OCI-LY3 (cell line): ENCODE data around the gene CMA1.
"Not testable (repeated sequence)": the region's sequence is repeated elsewhere in the genome, so short reads cannot be mapped to it uniquely, and the experiment has no call there.

Experiments used
- H2AFZ ChIP-seq: fragments of 200-600, 300-600 bp; shearing (Covaris generic); 2 replicates; pipeline ENCODE4 v1.6.0; 2014; ENCODE audit warnings: antibody characterized with exemption, low read depth, low read length
- H3K27ac ChIP-seq: fragments of 200-600, 300-600 bp; sonication (generic); 2 replicates; pipeline ENCODE4 v1.5.1; 2014; ENCODE audit warnings: mild to moderate bottlenecking, low read length, moderate library complexity, mixed read lengths
- H3K27me3 ChIP-seq: fragments of 200-600, 300-600 bp; sonication (generic); 2 replicates; pipeline ENCODE4 v1.6.1; 2014; ENCODE audit warnings: low read depth, low read length, mixed read lengths
- H3K36me3 ChIP-seq: fragments of 200-600, 300-600 bp; sonication (generic); replicated peaks from 2 replicates; pipeline ENCODE3; 2014; ENCODE audit warnings: low read depth, low read length, mixed read lengths
- H3K4me1 ChIP-seq: fragments of 300-600, 200-600 bp; sonication (generic); 2 replicates; pipeline ENCODE4 v1.6.1; 2014; ENCODE audit warnings: low read length, mixed read lengths
- H3K4me2 ChIP-seq: fragments of 200-600, 300-600 bp; sonication (generic); 2 replicates; pipeline ENCODE4 v1.6.1; 2014; ENCODE audit warnings: low read length, mixed read lengths
- H3K4me3 ChIP-seq: fragments of 300-600, 200-600 bp; sonication (generic); 2 replicates; pipeline ENCODE4 v1.5.1; 2014; ENCODE audit warnings: antibody characterized with exemption, mild to moderate bottlenecking, low read length, moderate library complexity
- H3K79me2 ChIP-seq: fragments of 300-600, 200-600 bp; shearing (Covaris generic); 2 replicates; pipeline ENCODE4 v1.6.1; 2014; ENCODE audit warnings: mild to moderate bottlenecking, low read length, mixed read lengths
- H3K9ac ChIP-seq: fragments of 300-600, 200-600 bp; shearing (Covaris generic); 2 replicates; pipeline ENCODE4 v1.6.0; 2014; ENCODE audit warnings: mild to moderate bottlenecking, low read length, moderate library complexity
- H3K9me3 ChIP-seq: fragments of 200-600, 300-600 bp; shearing (Covaris generic); 2 replicates; pipeline ENCODE4 v1.6.1; 2014; ENCODE audit warnings: low read length, mixed read lengths; ENCODE audit not compliant: insufficient read depth
- H4K20me1 ChIP-seq: fragments of 200-600, 300-600 bp; sonication (generic); 2 replicates; pipeline ENCODE4 v1.6.1; 2016; ENCODE audit warnings: low read length, mixed read lengths; ENCODE audit not compliant: insufficient read depth
- CTCF ChIP-seq: fragments of 200-600, 300-600 bp; sonication (generic); IDR thresholded peaks from 2 replicates; pipeline ENCODE4 v1.5.1; 2014; ENCODE audit warnings: antibody characterized with exemption, low read length, low read depth
- EZH2phosphoT487 ChIP-seq: fragments of 200-600 bp; shearing (Covaris generic); IDR thresholded peaks from 2 replicates; pipeline ENCODE4 v1.6.1; 2018; ENCODE audit warnings: antibody characterized with exemption, mixed run types, low read depth

CMA1 gene

GRCh38 chr14:24483604-24484252 is 24.3 kb downstream of the CMA1 start:
- Histone ChIP-seq H3K36me3 (no peaks in the 10 kb centered on the region), H2AFZ (no peak overlapping the region), H3K27me3 (no peaks in the 10 kb centered on the region), H3K4me2 (no peak overlapping the region), H3K27ac (no peak overlapping the region), H3K79me2 (no peaks in the 10 kb centered on the region), H3K9me3 (no peaks in the 10 kb centered on the region), H3K9ac (no peak overlapping the region), H4K20me1 (no peaks in the 10 kb centered on the region), H3K4me1 (peaks cover 5% of the 10 kb centered on the region; the same call in 1 of the 2 replicates), H3K4me3 (no peak overlapping the region)
- TF ChIP-seq EZH2phosphoT487 (no peak), CTCF (no peak)

- not testable (repeated sequence) for H2AFZ ChIP-seq, H3K27ac ChIP-seq, H3K36me3 ChIP-seq, H3K79me2 ChIP-seq, H3K9ac ChIP-seq, H3K9me3 ChIP-seq, H4K20me1 ChIP-seq, H3K27me3 ChIP-seq, H3K4me3 ChIP-seq, H3K4me1 ChIP-seq, H3K4me2 ChIP-seq
Observed at GRCh38 chr14:24482699-24483303, 25.3 kb downstream of the CMA1 start.

GRCh38 chr14:24481622-24482324 is 26.3 kb downstream of the CMA1 start:
- Histone ChIP-seq H3K4me2 (peak overlapping the region; percentile 73), H2AFZ (peak overlapping the region; percentile 83; the same call in 1 of the 2 replicates), H3K27ac (no peak overlapping the region), H3K9ac (peak overlapping the region; percentile 31; the same call in 1 of the 2 replicates), H4K20me1 (no peaks in the 10 kb centered on the region), H3K9me3 (no peaks in the 10 kb centered on the region), H3K4me3 (peak overlapping the region; percentile 69), H3K27me3 (no peaks in the 10 kb centered on the region), H3K36me3 (no peaks in the 10 kb centered on the region), H3K4me1 (peaks cover 5% of the 10 kb centered on the region; the same call in 1 of the 2 replicates), H3K79me2 (no peaks in the 10 kb centered on the region)
- no peak for TF ChIP-seq EZH2phosphoT487
- peak; percentile 89 for TF ChIP-seq CTCF

GRCh38 chr14:24479999-24480398 is 28.1 kb downstream of the CMA1 start:
- H3K4me3 ChIP-seq, H3K9me3 ChIP-seq, H3K4me1 ChIP-seq, H3K9ac ChIP-seq, H3K79me2 ChIP-seq, H3K27me3 ChIP-seq, H3K4me2 ChIP-seq, H3K36me3 ChIP-seq, H2AFZ ChIP-seq, H3K27ac ChIP-seq, H4K20me1 ChIP-seq: not testable (repeated sequence)

- Histone ChIP-seq H3K4me1 (no peaks in the 10 kb centered on the region), H3K27ac (no peak overlapping the region), H4K20me1 (no peaks in the 10 kb centered on the region), H3K4me3 (no peak overlapping the region), H3K27me3 (no peaks in the 10 kb centered on the region), H3K79me2 (no peaks in the 10 kb centered on the region), H3K9ac (no peak overlapping the region), H2AFZ (no peak overlapping the region), H3K36me3 (no peaks in the 10 kb centered on the region), H3K4me2 (no peak overlapping the region), H3K9me3 (no peaks in the 10 kb centered on the region)
- TF ChIP-seq CTCF (no peak), EZH2phosphoT487 (no peak)
Observed at GRCh38 chr14:24475261-24475660, 32.8 kb downstream of the CMA1 start.
